ENCODE results near the gene BACH2. TPM values are rescaled to one million over a fixed set of nuclear protein-coding genes. Genes with fewer than 3 reads are reported as not detected.

BACH2 gene
- total and polyA plus RNA-seq, 2 of the 4 experiments (the other 2 are of a cell fraction) = 1.3 to 1.4 TPM

DNA sequence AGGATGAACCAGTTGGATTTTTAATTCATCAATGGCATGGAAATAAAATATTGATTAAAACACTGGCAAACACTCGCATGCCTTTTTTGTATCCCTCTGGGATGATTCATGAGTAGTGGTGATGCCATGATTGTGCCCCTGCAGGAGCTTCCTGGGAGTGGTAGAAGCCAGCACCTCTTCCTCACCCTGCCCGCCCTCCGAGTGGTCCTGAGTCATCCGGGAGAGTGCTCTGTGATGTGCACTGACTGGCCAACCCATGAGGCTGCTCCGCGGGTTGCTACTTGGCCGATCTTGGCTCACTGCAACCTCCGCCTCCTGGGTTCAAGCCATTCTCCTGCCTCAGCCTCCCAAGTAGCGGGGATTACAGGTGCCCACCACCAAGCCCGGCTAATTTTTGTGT, 375.0 kb downstream of the BACH2 start:
- in situ Hi-C loops (cut with MboI; ENCODE audit: low sequenced_read_pairs) = no loop called here
- Histone ChIP-seq H2AK9ac (replicated peaks; ENCODE audit: low read depth, low read length, poor library complexity) (no peak overlapping the region), H3K9me3 (ENCODE audit: control insufficient read depth, insufficient read depth, low read length) (no peaks in the 10 kb centered on the region), H3K23ac (ENCODE audit: low read depth, low read length) (no peak overlapping the region), H2AK5ac (ENCODE audit: low read depth, low read length) (no peak overlapping the region), H2BK15ac (ENCODE audit: low read depth, low read length) (no peak overlapping the region), H3K79me1 (ENCODE audit: low read depth in 1 of 2, low read length in 2 of 2) (no peaks in the 10 kb centered on the region), H3K9me1 (ENCODE audit: insufficient read depth, low read length) (no peaks in the 10 kb centered on the region), H3K14ac (replicated peaks; ENCODE audit: low read depth, low read length) (no peak overlapping the region), H4K8ac (ENCODE audit: low read depth in 2 of 2, low read length in 2 of 2) (no peak overlapping the region), H3K56ac (ENCODE audit: extremely low read depth, insufficient read depth, low read length) (no peak overlapping the region), H3K9ac (ENCODE audit: low read depth, low read length) (no peak overlapping the region), H3K18ac (ENCODE audit: low read depth, low read length) (no peak overlapping the region), H3K27ac (ENCODE audit: insufficient read depth, low read length) (no peak overlapping the region), H4K91ac (ENCODE audit: insufficient read depth, low read depth, low read length) (no peak overlapping the region), H3K27me3 (ENCODE audit: control insufficient read depth, insufficient read depth, low read length) (no peaks in the 10 kb centered on the region; the same call in 1 of the 2 replicates), H4K20me1 (ENCODE audit: insufficient read depth, low read length) (no peaks in the 10 kb centered on the region), H3K36me3 (ENCODE audit: control insufficient read depth, insufficient read depth, low read length) (no peaks in the 10 kb centered on the region), H2BK20ac (ENCODE audit: low read depth, low read length) (no peak overlapping the region), H2AFZ (replicated peaks; ENCODE audit: low read length, poor library complexity) (no peak overlapping the region), H2BK120ac (ENCODE audit: low read depth, low read length) (no peak overlapping the region), H3K4ac (ENCODE audit: low read depth, low read length) (no peak overlapping the region), H3K4me2 (ENCODE audit: low read depth, low read length) (no peak overlapping the region), H3K4me3 (ENCODE audit: insufficient read depth, low read depth, low read length) (no peak overlapping the region), H2BK5ac (ENCODE audit: low read depth, low read length, poor library complexity, severe bottlenecking) (no peak overlapping the region), H4K5ac (ENCODE audit: low read depth, low read length) (no peak overlapping the region), H3K4me1 (ENCODE audit: control insufficient read depth, insufficient read depth, low read length) (no peaks in the 10 kb centered on the region)
- POLR2A ChIA-PET (ENCODE audit: unreplicated experiment) = no interaction called here
- dilution Hi-C loops (cut with HindIII; ENCODE audit: low sequenced_read_pairs, unreplicated experiment) = no loop called here
- no TSS peak for BruUV-seq (replicated peaks)
- CTCF ChIA-PET = no interaction called here
- intact Hi-C loops (cut with micrococcal nuclease) = no loop called here
- ATAC-seq (ENCODE audit: low read depth) = no peak
- WGBS, 2 experiments (ENCODE audit: extremely low coverage in 2 of 2, insufficient read length in 1 of 2) = 94% methylated on average over 7 of the region's 10 CpGs; no CpG with 5 or more reads in 1 of the 2 experiments
- no peak for DNase-seq
- no peak for TF ChIP-seq NFE2L2 (IDR thresholded peaks at IDR 0.05; ENCODE audit: low read depth, low read length)
- TF ChIP-seq RFX5 (IDR thresholded peaks at IDR 0.05; ENCODE audit: low read depth, low read length) = no peak
- TF ChIP-seq SMC3 (IDR thresholded peaks at IDR 0.05; ENCODE audit: low read depth, low read length) = no peak
- TF ChIP-seq MXI1 (IDR thresholded peaks at IDR 0.05; ENCODE audit: borderline replicate concordance, low read depth, low read length) = no peak
- TF ChIP-seq FOS (IDR thresholded peaks at IDR 0.05; ENCODE audit: low read depth, low read length) = no peak
- TF ChIP-seq, protein P1, sequence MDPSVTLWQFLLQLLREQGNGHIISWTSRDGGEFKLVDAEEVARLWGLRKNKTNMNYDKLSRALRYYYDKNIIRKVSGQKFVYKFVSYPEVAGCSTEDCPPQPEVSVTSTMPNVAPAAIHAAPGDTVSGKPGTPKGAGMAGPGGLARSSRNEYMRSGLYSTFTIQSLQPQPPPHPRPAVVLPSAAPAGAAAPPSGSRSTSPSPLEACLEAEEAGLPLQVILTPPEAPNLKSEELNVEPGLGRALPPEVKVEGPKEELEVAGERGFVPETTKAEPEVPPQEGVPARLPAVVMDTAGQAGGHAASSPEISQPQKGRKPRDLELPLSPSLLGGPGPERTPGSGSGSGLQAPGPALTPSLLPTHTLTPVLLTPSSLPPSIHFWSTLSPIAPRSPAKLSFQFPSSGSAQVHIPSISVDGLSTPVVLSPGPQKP (IDR thresholded peaks at IDR 0.05; ENCODE audit: borderline replicate concordance, low read depth, low read length) = no peak
